ENCODE results near the gene CMTM7.

- TF ChIP-seq CTCF (IDR thresholded peaks at IDR 0.05) (no peak), POLR2A (IDR thresholded peaks at IDR 0.05) (no peak)
Observed at GRCh38 chr3:32438596-32439344, 47.1 kb downstream of the CMTM7 start.
